OCI-LY1 (cell line): ENCODE results near the gene HOXC13.

Experiments
- CTCF ChIP-seq: fragments of 200-600 bp; sonication (generic), shearing (Covaris generic); IDR thresholded peaks from 2 replicates; pipeline ENCODE4 v1.5.1; 2017; ENCODE audit warnings: mild to moderate bottlenecking, antibody characterized with exemption, low read length, moderate library complexity, mixed read lengths
- EZH2 ChIP-seq: fragments of 200-600 bp; sonication (generic), shearing (Covaris generic); IDR thresholded peaks from 2 replicates; pipeline ENCODE4 v1.8.0; 2017; ENCODE audit warnings: borderline replicate concordance, mixed run types, mild to moderate bottlenecking, antibody characterized with exemption, low read length, moderate library complexity, mixed read lengths

GRCh38 chr12:53976172-53976822 lies 37.7 kb downstream of the HOXC13 start:
- TF ChIP-seq CTCF, result no peak
- TF ChIP-seq EZH2, result no peak
